HepG2 (cell line): ENCODE data around the gene PARN. TPM values are rescaled to one million over a fixed set of nuclear protein-coding genes. Genes with fewer than 3 reads are reported as not detected.
A peak's percentile ranks its signal among the peaks of the same experiment; 100 is the strongest.

Experiments
- AGO1 ChIP-seq: fragments of 200-400 bp; formaldehyde crosslinking; IDR thresholded peaks from 2 replicates; pipeline ENCODE4 v1.6.1; 2017; ENCODE audit warnings: mild to moderate bottlenecking, low read depth, low read length, moderate library complexity; ENCODE audit not compliant: poor library complexity, severe bottlenecking
- BORCS8-MEF2B ChIP-seq: sonication (generic); formaldehyde crosslinking; IDR thresholded peaks from 2 replicates; pipeline ENCODE4 v1.8.0; 2022; ENCODE audit warnings: mild to moderate bottlenecking, missing genetic modification reagents
- CBX1 ChIP-seq: IDR thresholded peaks from one replicate; pipeline ENCODE4 v1.6.1; 2016; ENCODE audit warnings: antibody characterized with exemption, low read depth
- CENPX ChIP-seq: sonication (generic); formaldehyde crosslinking; IDR thresholded peaks from 2 replicates; pipeline ENCODE4 v1.9.0; 2021; ENCODE audit warnings: mild to moderate bottlenecking, missing genetic modification reagents, moderate library complexity
- HHEX ChIP-seq: IDR thresholded peaks from 2 replicates; pipeline ENCODE4 v1.6.1; 2016; ENCODE audit warnings: control low read depth
- NCOA5 ChIP-seq: sonication (generic); formaldehyde crosslinking; IDR thresholded peaks from 2 replicates; pipeline ENCODE4 v1.4.0; 2020; ENCODE audit warnings: missing genetic modification reagents
- POLR2AphosphoS2 ChIP-seq: IDR thresholded peaks from 2 replicates; pipeline ENCODE4 v1.6.1; 2011; ENCODE audit warnings: low read depth, low read length, improper control_type of control experiment
- SMAD3 ChIP-seq: sonication (generic); formaldehyde crosslinking; IDR thresholded peaks from 2 replicates; pipeline ENCODE4 v1.4.0; 2020; ENCODE audit warnings: missing genetic modification reagents
- ZBTB8A ChIP-seq: sonication (generic); formaldehyde crosslinking; IDR thresholded peaks from 2 replicates; pipeline ENCODE4 v1.4.0; 2020; ENCODE audit warnings: mild to moderate bottlenecking, low read depth, missing genetic modification reagents, borderline replicate concordance
- ZMYM3 ChIP-seq: sonication (generic); formaldehyde crosslinking; IDR thresholded peaks from 2 replicates; pipeline ENCODE4 v1.5.1; 2020; ENCODE audit warnings: mild to moderate bottlenecking, missing genetic modification reagents
- ZNF30 ChIP-seq: sonication (generic); formaldehyde crosslinking; IDR thresholded peaks from 2 replicates; pipeline ENCODE4 v1.5.0; 2020; ENCODE audit warnings: mild to moderate bottlenecking, missing genetic modification reagents
- ZNF34 ChIP-seq: sonication (generic); formaldehyde crosslinking; IDR thresholded peaks from 2 replicates; pipeline ENCODE4 v1.4.0; 2020; ENCODE audit warnings: mild to moderate bottlenecking, missing genetic modification reagents, borderline replicate concordance
- ZNF543 ChIP-seq: sonication (generic); formaldehyde crosslinking; IDR thresholded peaks from 2 replicates; pipeline ENCODE4 v1.4.0; 2020; ENCODE audit warnings: mild to moderate bottlenecking, missing genetic modification reagents
- ZNF772 ChIP-seq: sonication (generic); formaldehyde crosslinking; IDR thresholded peaks from 2 replicates; pipeline ENCODE4 v1.5.0; 2020; ENCODE audit warnings: mild to moderate bottlenecking, missing genetic modification reagents
- polyA plus RNA-seq, 8 experiments: library from polyadenylated mRNA; depleted of rRNA in 3 of 8; stranded (reverse) in 7 of 8; unstranded in 1 of 8; fragments of >200 nt; fragmentation: Illumina TruSeq in 4 of 8; extraction: Trizol in 4 of 8; gene quantifications; 2 replicates each; pipeline versions ENCODE4 v1.2.1 to v1.2.3, GENCODE V29; 2011 to 2016; ENCODE audit warnings: low read depth in 4 of 8, missing spikeins in 1 of 8, mixed read lengths in 1 of 8; ENCODE audit not compliant: insufficient read depth in 1 of 8
- total RNA-seq, 5 experiments: library from RNA; depleted of rRNA; stranded (reverse); fragments of >200 nt; fragmentation: Illumina TruSeq; extraction: Trizol; gene quantifications; 2 replicates each; pipeline ENCODE4 v1.2.3, GENCODE V29; 2016; ENCODE audit warnings: low read depth in 1 of 5
- TF ChIP-seq, protein P1 (sequence below): sonication (generic); formaldehyde crosslinking; conservative IDR thresholded peaks from 2 replicates; pipeline ENCODE4 v1.4.0; 2020; ENCODE audit warnings: missing genetic modification reagents
- TF ChIP-seq, protein P2 (sequence below): sonication (generic); formaldehyde crosslinking; IDR thresholded peaks from 2 replicates; pipeline ENCODE4 v1.4.0; 2020; ENCODE audit warnings: missing genetic modification reagents, mild to moderate bottlenecking, borderline replicate concordance
- TF ChIP-seq, protein P3 (sequence below): sonication (generic); formaldehyde crosslinking; IDR thresholded peaks from 2 replicates; pipeline ENCODE4 v1.4.0; 2020; ENCODE audit warnings: mild to moderate bottlenecking, low read depth, missing genetic modification reagents
- TF ChIP-seq, protein P4 (sequence below): sonication (generic); formaldehyde crosslinking; IDR thresholded peaks from 2 replicates; pipeline ENCODE4 v1.4.0; 2020; ENCODE audit warnings: missing genetic modification reagents

Gene PARN
- total and polyA plus RNA-seq, 2 of the 13 experiments (the other 11 are each of a cell fraction or from before 2014, with no cell fraction given) = 13.3 to 47.6 TPM

DNA sequence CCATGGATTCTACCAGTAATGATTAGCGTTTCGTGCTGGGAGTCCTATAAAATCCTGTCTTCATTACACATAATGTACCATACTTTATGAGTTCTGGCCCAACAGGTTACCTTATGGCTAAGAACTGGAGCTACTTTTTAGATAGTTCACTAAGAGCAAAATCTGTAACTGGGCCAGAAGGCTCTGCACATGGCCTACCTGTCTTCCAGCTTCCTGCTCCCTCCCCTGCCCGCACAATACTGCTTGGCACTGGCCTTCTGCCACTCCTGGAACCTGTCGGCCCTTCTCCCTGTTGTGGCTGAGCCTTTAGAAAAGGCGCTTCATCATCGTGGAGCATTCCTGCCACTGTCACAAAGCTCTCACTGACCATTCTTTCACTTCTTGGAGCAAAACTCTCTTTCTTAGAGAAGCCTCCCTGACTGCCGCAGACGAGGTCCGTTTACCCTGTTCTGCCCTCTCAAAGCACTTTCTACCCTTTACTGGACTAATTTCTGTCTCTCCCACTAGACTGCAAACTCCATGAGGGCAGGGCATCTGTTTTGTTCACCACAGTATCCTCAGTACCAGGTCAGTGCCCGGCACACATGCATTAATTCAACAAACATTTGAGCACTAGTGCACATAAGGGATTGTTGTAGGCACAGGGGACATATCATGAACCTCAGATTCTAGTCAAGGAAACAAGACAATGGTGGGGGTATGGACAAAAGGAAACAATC, 116.5 kb downstream of the PARN start (continued):
- TF ChIP-seq, protein P1, sequence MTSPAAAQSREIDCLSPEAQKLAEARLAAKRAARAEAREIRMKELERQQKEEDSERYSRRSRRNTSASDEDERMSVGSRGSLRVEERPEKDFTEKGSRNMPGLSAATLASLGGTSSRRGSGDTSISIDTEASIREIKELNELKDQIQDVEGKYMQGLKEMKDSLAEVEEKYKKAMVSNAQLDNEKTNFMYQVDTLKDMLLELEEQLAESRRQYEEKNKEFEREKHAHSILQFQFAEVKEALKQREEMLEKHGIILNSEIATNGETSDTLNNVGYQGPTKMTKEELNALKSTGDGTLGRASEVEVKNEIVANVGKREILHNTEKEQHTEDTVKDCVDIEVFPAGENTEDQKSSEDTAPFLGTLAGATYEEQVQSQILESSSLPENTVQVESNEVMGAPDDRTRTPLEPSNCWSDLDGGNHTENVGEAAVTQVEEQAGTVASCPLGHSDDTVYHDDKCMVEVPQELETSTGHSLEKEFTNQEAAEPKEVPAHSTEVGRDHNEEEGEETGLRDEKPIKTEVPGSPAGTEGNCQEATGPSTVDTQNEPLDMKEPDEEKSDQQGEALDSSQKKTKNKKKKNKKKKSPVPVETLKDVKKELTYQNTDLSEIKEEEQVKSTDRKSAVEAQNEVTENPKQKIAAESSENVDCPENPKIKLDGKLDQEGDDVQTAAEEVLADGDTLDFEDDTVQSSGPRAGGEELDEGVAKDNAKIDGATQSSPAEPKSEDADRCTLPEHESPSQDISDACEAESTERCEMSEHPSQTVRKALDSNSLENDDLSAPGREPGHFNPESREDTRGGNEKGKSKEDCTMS (CRISPR knock-in tag) = no peak
- TF ChIP-seq SMAD3 (CRISPR knock-in tag) (no peak), POLR2AphosphoS2 (no peak), ZNF30 (CRISPR knock-in tag) (no peak), ZNF772 (0 out of 2 replicates have a peak, but pooled peaks have one; percentile 23), AGO1 (no peak), CENPX (CRISPR knock-in tag) (0 out of 2 replicates have a peak, but pooled peaks have one; percentile 53), ZBTB8A (CRISPR knock-in tag) (no peak), NCOA5 (CRISPR knock-in tag) (no peak), BORCS8-MEF2B (peak; percentile 50; the same call in 1 of the 2 replicates), ZMYM3 (CRISPR knock-in tag) (no peak), ZNF543 (CRISPR knock-in tag) (no peak), HHEX (CRISPR knock-in tag) (no peak), CBX1 (no peak), ZNF34 (CRISPR knock-in tag) (no peak)
- TF ChIP-seq, protein P2, sequence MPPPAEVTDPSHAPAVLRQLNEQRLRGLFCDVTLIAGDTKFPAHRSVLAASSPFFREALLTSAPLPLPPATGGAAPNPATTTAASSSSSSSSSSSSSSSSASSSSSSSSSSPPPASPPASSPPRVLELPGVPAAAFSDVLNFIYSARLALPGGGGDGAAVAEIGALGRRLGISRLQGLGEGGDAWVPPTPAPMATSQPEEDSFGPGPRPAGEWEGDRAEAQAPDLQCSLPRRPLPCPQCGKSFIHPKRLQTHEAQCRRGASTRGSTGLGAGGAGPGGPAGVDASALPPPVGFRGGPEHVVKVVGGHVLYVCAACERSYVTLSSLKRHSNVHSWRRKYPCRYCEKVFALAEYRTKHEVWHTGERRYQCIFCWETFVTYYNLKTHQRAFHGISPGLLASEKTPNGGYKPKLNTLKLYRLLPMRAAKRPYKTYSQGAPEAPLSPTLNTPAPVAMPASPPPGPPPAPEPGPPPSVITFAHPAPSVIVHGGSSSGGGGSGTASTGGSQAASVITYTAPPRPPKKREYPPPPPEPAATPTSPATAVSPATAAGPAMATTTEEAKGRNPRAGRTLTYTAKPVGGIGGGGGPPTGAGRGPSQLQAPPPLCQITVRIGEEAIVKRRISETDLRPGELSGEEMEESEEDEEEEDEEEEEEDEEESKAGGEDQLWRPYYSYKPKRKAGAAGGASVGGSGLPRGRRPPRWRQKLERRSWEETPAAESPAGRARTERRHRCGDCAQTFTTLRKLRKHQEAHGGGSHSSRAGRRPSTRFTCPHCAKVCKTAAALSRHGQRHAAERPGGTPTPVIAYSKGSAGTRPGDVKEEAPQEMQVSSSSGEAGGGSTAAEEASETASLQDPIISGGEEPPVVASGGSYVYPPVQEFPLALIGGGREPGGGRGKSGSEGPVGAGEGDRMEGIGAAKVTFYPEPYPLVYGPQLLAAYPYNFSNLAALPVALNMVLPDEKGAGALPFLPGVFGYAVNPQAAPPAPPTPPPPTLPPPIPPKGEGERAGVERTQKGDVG (CRISPR knock-in tag) = no peak
- TF ChIP-seq, protein P3, sequence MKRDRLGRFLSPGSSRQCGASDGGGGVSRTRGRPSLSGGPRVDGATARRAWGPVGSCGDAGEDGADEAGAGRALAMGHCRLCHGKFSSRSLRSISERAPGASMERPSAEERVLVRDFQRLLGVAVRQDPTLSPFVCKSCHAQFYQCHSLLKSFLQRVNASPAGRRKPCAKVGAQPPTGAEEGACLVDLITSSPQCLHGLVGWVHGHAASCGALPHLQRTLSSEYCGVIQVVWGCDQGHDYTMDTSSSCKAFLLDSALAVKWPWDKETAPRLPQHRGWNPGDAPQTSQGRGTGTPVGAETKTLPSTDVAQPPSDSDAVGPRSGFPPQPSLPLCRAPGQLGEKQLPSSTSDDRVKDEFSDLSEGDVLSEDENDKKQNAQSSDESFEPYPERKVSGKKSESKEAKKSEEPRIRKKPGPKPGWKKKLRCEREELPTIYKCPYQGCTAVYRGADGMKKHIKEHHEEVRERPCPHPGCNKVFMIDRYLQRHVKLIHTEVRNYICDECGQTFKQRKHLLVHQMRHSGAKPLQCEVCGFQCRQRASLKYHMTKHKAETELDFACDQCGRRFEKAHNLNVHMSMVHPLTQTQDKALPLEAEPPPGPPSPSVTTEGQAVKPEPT (CRISPR knock-in tag) = no peak
- TF ChIP-seq, protein P4, sequence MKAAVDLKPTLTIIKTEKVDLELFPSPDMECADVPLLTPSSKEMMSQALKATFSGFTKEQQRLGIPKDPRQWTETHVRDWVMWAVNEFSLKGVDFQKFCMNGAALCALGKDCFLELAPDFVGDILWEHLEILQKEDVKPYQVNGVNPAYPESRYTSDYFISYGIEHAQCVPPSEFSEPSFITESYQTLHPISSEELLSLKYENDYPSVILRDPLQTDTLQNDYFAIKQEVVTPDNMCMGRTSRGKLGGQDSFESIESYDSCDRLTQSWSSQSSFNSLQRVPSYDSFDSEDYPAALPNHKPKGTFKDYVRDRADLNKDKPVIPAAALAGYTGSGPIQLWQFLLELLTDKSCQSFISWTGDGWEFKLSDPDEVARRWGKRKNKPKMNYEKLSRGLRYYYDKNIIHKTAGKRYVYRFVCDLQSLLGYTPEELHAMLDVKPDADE (CRISPR knock-in tag) = no peak
